Measurements from ENCODE around the gene PPL.

The PPL gene

GRCh38 chr16:4868535-4868934, 68.4 kb downstream of the PPL start:
- in situ Hi-C loops (cut with HindIII; ENCODE audit: low sequenced_read_pairs), result no loop called here

GRCh38 chr16:4868026-4868425, 68.9 kb downstream of the PPL start:
- in situ Hi-C loops (cut with HindIII; ENCODE audit: low sequenced_read_pairs), result no loop called here

- in situ Hi-C loops (cut with HindIII; ENCODE audit: low sequenced_read_pairs), result no loop called here
Measured at GRCh38 chr16:4866586-4866985, 70.4 kb downstream of the PPL start.

GRCh38 chr16:4865231-4865860, 71.6 kb downstream of the PPL start:
- in situ Hi-C loops (cut with HindIII; ENCODE audit: low sequenced_read_pairs), result no loop called here

- in situ Hi-C loops (cut with HindIII; ENCODE audit: low sequenced_read_pairs), result no loop called here
Measured at GRCh38 chr16:4864728-4865127, 72.2 kb downstream of the PPL start.

GRCh38 chr16:4862639-4863038, 74.3 kb downstream of the PPL start:
- in situ Hi-C loops (cut with HindIII; ENCODE audit: low sequenced_read_pairs), result no loop called here

- in situ Hi-C loops (cut with HindIII; ENCODE audit: low sequenced_read_pairs), result no loop called here
Measured at GRCh38 chr16:4860727-4861342, 76.1 kb downstream of the PPL start.

- in situ Hi-C loops (cut with HindIII; ENCODE audit: low sequenced_read_pairs), result no loop called here
Measured at GRCh38 chr16:4859900-4860255, 77.1 kb downstream of the PPL start.

- in situ Hi-C loops (cut with HindIII; ENCODE audit: low sequenced_read_pairs), result no loop called here
Measured at GRCh38 chr16:4859190-4859899, 77.6 kb downstream of the PPL start.

- in situ Hi-C loops (cut with HindIII; ENCODE audit: low sequenced_read_pairs), result no loop called here
Measured at GRCh38 chr16:4855804-4856203, 81.1 kb downstream of the PPL start.

GRCh38 chr16:4855371-4855770, 81.6 kb downstream of the PPL start:
- in situ Hi-C loops (cut with HindIII; ENCODE audit: low sequenced_read_pairs), result no loop called here

- in situ Hi-C loops (cut with HindIII; ENCODE audit: low sequenced_read_pairs), result no loop called here
Measured at GRCh38 chr16:4852221-4852872, 84.6 kb downstream of the PPL start.

- in situ Hi-C loops (cut with HindIII; ENCODE audit: low sequenced_read_pairs), result no loop called here
Measured at GRCh38 chr16:4850211-4850610, 86.7 kb downstream of the PPL start.

GRCh38 chr16:4847774-4848587, 89.0 kb downstream of the PPL start:
- in situ Hi-C loops (cut with HindIII; ENCODE audit: low sequenced_read_pairs), result no loop called here

GRCh38 chr16:4846901-4847773, 89.8 kb downstream of the PPL start, which contains the start of the genes GLYR1 and UBN1:
TSS of gene GLYR1 (minus strand) at chr16:4847288. CDS start at chr16:4847265, 23 bp downstream.
TSS of gene UBN1 (plus strand) at chr16:4847481. CDS start at chr16:4852918, 5,437 bp downstream.
- in situ Hi-C loops (cut with HindIII; ENCODE audit: low sequenced_read_pairs), result no loop called here

- in situ Hi-C loops (cut with HindIII; ENCODE audit: low sequenced_read_pairs), result no loop called here
Measured at GRCh38 chr16:4846503-4846900, 90.4 kb downstream of the PPL start.

- in situ Hi-C loops (cut with HindIII; ENCODE audit: low sequenced_read_pairs), result no loop called here
Measured at GRCh38 chr16:4840984-4841383, 96.0 kb downstream of the PPL start.

- in situ Hi-C loops (cut with HindIII; ENCODE audit: low sequenced_read_pairs), result no loop called here
Measured at GRCh38 chr16:4839942-4840341, 97.0 kb downstream of the PPL start.

GRCh38 chr16:4837733-4838501, 99.0 kb downstream of the PPL start:
- in situ Hi-C loops (cut with HindIII; ENCODE audit: low sequenced_read_pairs), result no loop called here
